ENCODE measurements around the gene CHPT1.

GRCh38 chr12:101663298-101663697, 34.1 kb upstream of the CHPT1 start:
- no peak for TF ChIP-seq CTCF (conservative IDR thresholded peaks at IDR 0.05 in 1 of 2, IDR thresholded peaks at IDR 0.05 in 1 of 2; ENCODE audit: low read depth in 1 of 2, low read length in 2 of 2)
- no peak for TF ChIP-seq EZH2 (IDR thresholded peaks at IDR 0.05; ENCODE audit: low read length, missing control alignments)
